WERI-Rb-1 (cell line): Measurements from ENCODE around the gene GPX3.

Source experiments
- DNase-seq: peaks from one replicate; pipeline ENCODE4 v3.0.0-alpha.2; 2020
- H3K27ac ChIP-seq: fragments of 250-450 bp; sonication (Bioruptor Pico); 2 replicates; pipeline ENCODE4 v1.5.1; 2020; ENCODE audit warnings: mild to moderate bottlenecking, moderate library complexity
- H3K27me3 ChIP-seq: fragments of 250-450 bp; sonication (Bioruptor Pico); 2 replicates; pipeline ENCODE4 v1.5.1; 2021; ENCODE audit warnings: mild to moderate bottlenecking, low read depth, moderate library complexity; ENCODE audit not compliant: insufficient read depth, severe bottlenecking
- H3K36me3 ChIP-seq: fragments of 250-450 bp; sonication (Bioruptor Pico); 2 replicates; pipeline ENCODE4 v1.5.1; 2020; ENCODE audit warnings: mild to moderate bottlenecking, moderate library complexity
- H3K4me3 ChIP-seq: 2 replicates; pipeline ENCODE4 v1.5.1; 2011; ENCODE audit warnings: low read depth, mild to moderate bottlenecking, control low read depth, low read length
- H3K9me3 ChIP-seq: fragments of 250-450 bp; sonication (Bioruptor Pico); 2 replicates; pipeline ENCODE4 v1.5.1; 2021; ENCODE audit warnings: mild to moderate bottlenecking, moderate library complexity; ENCODE audit not compliant: severe bottlenecking
- CTCF ChIP-seq: IDR thresholded peaks from 2 replicates; pipeline ENCODE4 v1.5.1; 2011; ENCODE audit warnings: low read depth, mild to moderate bottlenecking, control low read depth, inconsistent platforms, low read length

The GPX3 gene

GRCh38 chr5:151048526-151048925 is 28.1 kb downstream of the GPX3 start:
- Histone ChIP-seq H3K27me3 (no peaks in the 10 kb centered on the region), H3K36me3 (peaks cover 34% of the 10 kb centered on the region), H3K27ac (no peak overlapping the region), H3K9me3 (no peaks in the 10 kb centered on the region), H3K4me3 (no peak overlapping the region)
- DNase-seq, result no peak
- peak; percentile 34; the same call in 1 of the 2 replicates for TF ChIP-seq CTCF

- peaks cover 28% of the 10 kb centered on the region for H3K36me3 ChIP-seq
- no peaks in the 10 kb centered on the region for H3K27me3 ChIP-seq
These were observed 30.9 kb downstream of the GPX3 start for GRCh38 chr5:151051066-151051930.

GRCh38 chr5:151051931-151052608 is 31.7 kb downstream of the GPX3 start:
- DNase-seq, result no peak
- no peaks in the 10 kb centered on the region for H3K27me3 ChIP-seq
- no peak overlapping the region for H3K27ac ChIP-seq
- H3K4me3 ChIP-seq, result no peak overlapping the region
- TF ChIP-seq CTCF, result no peak
- H3K36me3 ChIP-seq, result peaks cover 24% of the 10 kb centered on the region
- no peaks in the 10 kb centered on the region for H3K9me3 ChIP-seq

More at GRCh38 chr5:151051066-151051930, 30.9 kb downstream of the GPX3 start:
- Histone ChIP-seq H3K9me3 (no peaks in the 10 kb centered on the region), H3K27ac (no peak overlapping the region), H3K4me3 (no peak overlapping the region)
- peak; percentile 92 for TF ChIP-seq CTCF
- DNase-seq, result peak; percentile 83

GRCh38 chr5:151052836-151053235 is 32.4 kb downstream of the GPX3 start:
- H3K4me3 ChIP-seq, result no peak overlapping the region
- no peak for DNase-seq
- no peaks in the 10 kb centered on the region for H3K27me3 ChIP-seq
- H3K36me3 ChIP-seq, result peaks cover 20% of the 10 kb centered on the region
- TF ChIP-seq CTCF, result no peak
- H3K27ac ChIP-seq, result no peak overlapping the region
- H3K9me3 ChIP-seq, result no peaks in the 10 kb centered on the region

GRCh38 chr5:151053796-151054462 is 33.5 kb downstream of the GPX3 start:
- DNase-seq, result no peak
- H3K36me3 ChIP-seq, result peaks cover 10% of the 10 kb centered on the region
- no peak overlapping the region for H3K4me3 ChIP-seq
- TF ChIP-seq CTCF, result no peak
- H3K27me3 ChIP-seq, result no peaks in the 10 kb centered on the region
- H3K27ac ChIP-seq, result no peak overlapping the region
- no peaks in the 10 kb centered on the region for H3K9me3 ChIP-seq
